GM23248 (cell line): Measurements from ENCODE around the gene CMSS1.

Experiments
- EZH2 ChIP-seq: fragments of 200-600 bp; sonication (generic); IDR thresholded peaks from 2 replicates; pipeline ENCODE4 v1.6.1; 2018; ENCODE audit warnings: antibody characterized with exemption, mild to moderate bottlenecking; ENCODE audit not compliant: insufficient read depth, poor library complexity, severe bottlenecking
- EZH2phosphoT487 ChIP-seq: fragments of 200-600 bp; sonication (generic); IDR thresholded peaks from 2 replicates; pipeline ENCODE4 v1.6.1; 2018; ENCODE audit warnings: antibody characterized with exemption, moderate library complexity, mild to moderate bottlenecking, low read depth; ENCODE audit not compliant: insufficient read depth

DNA sequence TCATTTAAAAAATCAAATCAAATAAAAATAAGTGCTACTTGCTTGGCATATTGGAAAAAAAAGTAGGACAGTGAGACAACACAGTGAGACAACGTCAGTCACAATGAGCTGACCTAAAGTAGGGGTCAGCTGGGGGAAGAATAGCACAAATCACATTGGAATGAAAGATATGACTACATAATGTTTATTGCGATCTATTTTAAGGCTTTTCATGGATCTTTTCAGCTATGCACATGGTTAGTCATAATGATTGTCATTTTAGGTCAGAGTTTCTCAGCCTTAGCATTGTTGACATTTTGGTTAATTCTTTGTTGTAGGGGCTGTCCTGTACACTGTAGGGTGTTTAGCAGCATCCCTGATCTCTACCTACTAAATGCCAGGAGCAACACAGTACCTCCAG lies 44.5 kb downstream of the CMSS1 start:
- TF ChIP-seq EZH2 (no peak), EZH2phosphoT487 (no peak)
